PC-3 (cell line): ENCODE results near the gene SRCAP.

Experiments
- EZH2 ChIP-seq: fragments of 300-600 bp; sonication (generic); IDR thresholded peaks from one replicate; pipeline ENCODE4 v1.6.1; 2017; ENCODE audit warnings: antibody characterized with exemption, mild to moderate bottlenecking, low read length; ENCODE audit not compliant: unreplicated experiment
- TF ChIP-seq, protein P1 (sequence below): fragments of 300-600 bp; sonication (generic); conservative IDR thresholded peaks from 2 replicates; pipeline ENCODE4 v1.5.1; 2017; ENCODE audit warnings: antibody characterized with exemption, low read depth, mild to moderate bottlenecking, low read length

DNA sequence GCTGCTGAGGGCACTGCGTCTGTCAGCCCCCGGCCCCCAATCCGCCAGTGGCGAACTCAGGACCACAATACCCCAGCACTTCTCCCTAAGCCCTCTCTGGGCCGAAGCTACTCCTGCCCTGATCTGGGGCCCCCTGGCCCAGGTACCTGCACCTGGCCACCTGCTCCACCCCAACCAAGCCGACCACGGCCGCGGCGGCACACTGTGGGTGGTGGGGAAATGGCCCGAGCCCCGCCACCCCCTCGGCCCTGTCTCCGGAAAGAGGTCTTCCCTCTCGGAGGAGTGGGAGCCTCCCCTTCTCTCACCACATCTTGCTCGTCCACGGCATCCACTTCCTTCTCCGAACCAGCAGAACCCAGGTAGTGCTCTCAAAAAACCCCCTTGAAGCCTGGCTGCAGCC lies 44.1 kb upstream of the SRCAP start:
- TF ChIP-seq, protein P1, sequence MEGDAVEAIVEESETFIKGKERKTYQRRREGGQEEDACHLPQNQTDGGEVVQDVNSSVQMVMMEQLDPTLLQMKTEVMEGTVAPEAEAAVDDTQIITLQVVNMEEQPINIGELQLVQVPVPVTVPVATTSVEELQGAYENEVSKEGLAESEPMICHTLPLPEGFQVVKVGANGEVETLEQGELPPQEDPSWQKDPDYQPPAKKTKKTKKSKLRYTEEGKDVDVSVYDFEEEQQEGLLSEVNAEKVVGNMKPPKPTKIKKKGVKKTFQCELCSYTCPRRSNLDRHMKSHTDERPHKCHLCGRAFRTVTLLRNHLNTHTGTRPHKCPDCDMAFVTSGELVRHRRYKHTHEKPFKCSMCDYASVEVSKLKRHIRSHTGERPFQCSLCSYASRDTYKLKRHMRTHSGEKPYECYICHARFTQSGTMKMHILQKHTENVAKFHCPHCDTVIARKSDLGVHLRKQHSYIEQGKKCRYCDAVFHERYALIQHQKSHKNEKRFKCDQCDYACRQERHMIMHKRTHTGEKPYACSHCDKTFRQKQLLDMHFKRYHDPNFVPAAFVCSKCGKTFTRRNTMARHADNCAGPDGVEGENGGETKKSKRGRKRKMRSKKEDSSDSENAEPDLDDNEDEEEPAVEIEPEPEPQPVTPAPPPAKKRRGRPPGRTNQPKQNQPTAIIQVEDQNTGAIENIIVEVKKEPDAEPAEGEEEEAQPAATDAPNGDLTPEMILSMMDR: no peak
- TF ChIP-seq EZH2: no peak
